Endothelial cell (in vitro differentiated cells): ENCODE data around the gene VRK3. TPM values are rescaled to one million over a fixed set of nuclear protein-coding genes. Genes with fewer than 3 reads are reported as not detected.

Experiments
- DNase-seq: peaks from one replicate; pipeline ENCODE4 v3.0.0; 2021; ENCODE audit warnings: low spot score
- H3K27ac Mint-ChIP-seq: one replicate; pipeline ENCODE4 v1.8.0; 2021; ENCODE audit warnings: mixed read lengths, inconsistent platforms; ENCODE audit not compliant: unreplicated experiment
- H3K27me3 Mint-ChIP-seq: one replicate; pipeline ENCODE4 v1.8.0; 2021; ENCODE audit warnings: mild to moderate bottlenecking, moderate library complexity, mixed read lengths, inconsistent platforms; ENCODE audit not compliant: unreplicated experiment
- H3K36me3 Mint-ChIP-seq: one replicate; pipeline ENCODE4 v1.8.0; 2021; ENCODE audit warnings: mild to moderate bottlenecking, low read depth, mixed read lengths, inconsistent platforms; ENCODE audit not compliant: unreplicated experiment
- H3K4me1 Mint-ChIP-seq: one replicate; pipeline ENCODE4 v1.8.0; 2021; ENCODE audit warnings: mild to moderate bottlenecking, mixed read lengths, inconsistent platforms; ENCODE audit not compliant: unreplicated experiment
- H3K4me3 Mint-ChIP-seq: one replicate; pipeline ENCODE4 v1.8.0; 2021; ENCODE audit warnings: mild to moderate bottlenecking, mixed read lengths, inconsistent platforms; ENCODE audit not compliant: unreplicated experiment
- H3K9me3 Mint-ChIP-seq: one replicate; pipeline ENCODE4 v1.8.0; 2021; ENCODE audit warnings: mixed read lengths, inconsistent platforms; ENCODE audit not compliant: unreplicated experiment
- total RNA-seq: library from RNA; stranded (reverse); fragmentation: NEBNext Ultra II Directional; extraction: Animal tissue kit (Norgen Biotek cat#: 25700); gene quantifications from one replicate; pipeline ENCODE4 v1.2.1, GENCODE V29; 2021; ENCODE audit not compliant: unreplicated experiment
- TF ChIP-seq, protein P1 (sequence below): fragments of 200-600 bp; sonication (generic); IDR thresholded peaks from one replicate; pipeline ENCODE4 v1.5.0; 2021; ENCODE audit warnings: antibody characterized with exemption; ENCODE audit not compliant: unreplicated experiment

Gene VRK3
- total RNA-seq, 1 donor from 2014 or later = 51.2 TPM

DNA sequence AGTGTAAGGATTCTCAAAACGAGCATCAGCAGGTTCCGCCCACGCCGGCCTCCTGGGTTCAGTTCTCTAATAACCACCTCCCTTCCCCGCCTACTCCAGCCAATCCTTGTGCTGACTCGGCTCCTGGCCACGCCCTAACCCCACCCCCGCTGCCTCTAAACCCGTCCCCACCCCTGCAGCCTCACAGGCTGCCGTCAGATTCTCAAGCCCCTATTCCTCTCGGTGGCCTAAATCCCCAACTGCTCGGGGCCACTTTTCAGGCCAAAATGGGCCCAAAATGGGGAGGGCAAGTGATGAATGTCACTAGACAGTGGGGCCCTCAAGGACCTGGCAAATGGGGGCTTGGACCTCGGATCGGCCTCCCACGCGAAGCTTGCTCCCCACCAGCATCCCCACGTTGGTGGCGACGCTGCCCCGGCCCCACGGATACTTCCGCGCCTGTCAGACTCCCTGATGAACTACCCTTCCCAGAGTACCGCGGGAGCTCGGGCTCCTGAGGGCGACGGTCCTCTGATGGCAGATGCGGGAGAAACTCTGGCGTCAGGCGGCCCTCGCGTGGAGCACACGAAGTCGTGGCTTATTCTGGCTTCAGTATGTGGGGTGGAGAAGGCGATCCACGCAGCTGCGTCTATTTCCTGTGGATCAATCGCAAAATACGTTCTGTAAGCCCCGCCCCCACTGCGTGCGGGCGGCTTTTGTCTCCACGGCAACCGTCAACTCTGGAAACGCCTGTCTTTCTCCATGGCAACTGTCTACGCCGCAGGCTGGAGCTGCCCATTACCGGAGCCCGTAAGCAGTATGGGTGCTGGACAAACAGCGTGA lies 25.4 kb upstream of the VRK3 start:
- H3K9me3 Mint-ChIP-seq = peaks cover 22% of the 10 kb centered on the region
- TF ChIP-seq, protein P1, sequence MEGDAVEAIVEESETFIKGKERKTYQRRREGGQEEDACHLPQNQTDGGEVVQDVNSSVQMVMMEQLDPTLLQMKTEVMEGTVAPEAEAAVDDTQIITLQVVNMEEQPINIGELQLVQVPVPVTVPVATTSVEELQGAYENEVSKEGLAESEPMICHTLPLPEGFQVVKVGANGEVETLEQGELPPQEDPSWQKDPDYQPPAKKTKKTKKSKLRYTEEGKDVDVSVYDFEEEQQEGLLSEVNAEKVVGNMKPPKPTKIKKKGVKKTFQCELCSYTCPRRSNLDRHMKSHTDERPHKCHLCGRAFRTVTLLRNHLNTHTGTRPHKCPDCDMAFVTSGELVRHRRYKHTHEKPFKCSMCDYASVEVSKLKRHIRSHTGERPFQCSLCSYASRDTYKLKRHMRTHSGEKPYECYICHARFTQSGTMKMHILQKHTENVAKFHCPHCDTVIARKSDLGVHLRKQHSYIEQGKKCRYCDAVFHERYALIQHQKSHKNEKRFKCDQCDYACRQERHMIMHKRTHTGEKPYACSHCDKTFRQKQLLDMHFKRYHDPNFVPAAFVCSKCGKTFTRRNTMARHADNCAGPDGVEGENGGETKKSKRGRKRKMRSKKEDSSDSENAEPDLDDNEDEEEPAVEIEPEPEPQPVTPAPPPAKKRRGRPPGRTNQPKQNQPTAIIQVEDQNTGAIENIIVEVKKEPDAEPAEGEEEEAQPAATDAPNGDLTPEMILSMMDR = no peak
- no peaks in the 10 kb centered on the region for H3K4me1 Mint-ChIP-seq
- DNase-seq = no peak
- peaks cover 44% of the 10 kb centered on the region for H3K36me3 Mint-ChIP-seq
- H3K27me3 Mint-ChIP-seq = peaks cover 5% of the 10 kb centered on the region
- no peak overlapping the region for H3K4me3 Mint-ChIP-seq
- no peak overlapping the region for H3K27ac Mint-ChIP-seq

DNA sequence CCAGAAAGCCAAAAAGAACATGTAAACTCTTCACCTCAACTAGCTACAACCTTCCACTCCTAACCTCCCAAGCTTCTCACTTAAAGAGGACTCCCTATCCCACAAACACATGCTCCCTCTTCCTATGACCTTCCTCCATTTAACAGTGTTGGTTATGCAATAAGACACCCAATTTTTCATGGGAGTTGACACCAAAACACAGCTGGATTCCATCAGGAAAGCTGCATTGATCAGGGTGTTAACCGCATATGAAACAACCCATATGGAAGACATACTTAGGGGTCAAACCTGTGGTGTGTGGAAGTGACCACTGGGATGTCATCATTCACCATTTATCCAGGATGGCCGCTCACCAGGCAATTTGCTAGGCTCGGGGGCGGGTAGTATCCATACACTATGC lies 22.5 kb upstream of the VRK3 start:
- Mint-ChIP-seq H3K36me3 (peaks cover 70% of the 10 kb centered on the region), H3K4me1 (no peaks in the 10 kb centered on the region), H3K27ac (no peak overlapping the region), H3K27me3 (peaks cover 12% of the 10 kb centered on the region), H3K9me3 (peaks cover 43% of the 10 kb centered on the region), H3K4me3 (peak overlapping the region; percentile 65)
- DNase-seq = no peak
- TF ChIP-seq, protein P1 = no peak

DNA sequence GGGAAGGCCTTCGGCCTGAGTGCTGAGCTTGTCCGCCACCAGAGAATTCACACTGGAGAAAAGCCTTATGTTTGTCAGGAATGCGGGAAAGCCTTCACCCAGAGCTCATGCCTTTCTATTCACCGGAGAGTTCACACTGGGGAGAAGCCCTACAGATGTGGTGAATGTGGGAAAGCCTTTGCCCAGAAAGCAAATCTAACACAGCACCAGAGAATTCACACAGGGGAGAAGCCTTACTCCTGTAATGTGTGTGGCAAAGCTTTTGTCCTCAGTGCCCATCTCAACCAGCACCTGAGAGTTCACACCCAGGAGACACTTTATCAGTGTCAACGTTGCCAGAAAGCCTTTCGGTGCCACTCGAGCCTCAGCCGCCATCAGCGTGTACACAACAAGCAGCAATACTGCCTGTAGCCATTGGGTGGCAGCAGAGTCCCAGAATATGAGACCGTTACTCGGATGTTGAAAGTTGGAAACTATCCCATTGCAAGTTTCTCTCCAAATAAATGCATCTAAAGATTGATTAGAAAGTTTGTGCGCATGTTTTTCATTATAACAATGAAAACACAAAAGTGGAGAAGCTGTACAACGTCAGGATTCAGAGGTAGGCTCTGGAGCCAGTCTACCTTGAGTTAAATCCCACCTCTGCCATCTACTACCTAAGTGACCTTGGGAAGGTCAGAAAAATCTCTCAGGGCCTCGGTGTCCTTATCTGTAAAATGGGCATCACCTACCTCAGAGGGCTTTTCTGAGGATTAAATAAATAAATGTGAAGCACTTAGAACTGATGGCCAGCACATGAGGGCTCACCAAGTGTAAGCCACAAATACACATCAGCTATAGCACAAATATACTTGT lies 21.7 kb upstream of the VRK3 start:
- Mint-ChIP-seq H3K4me3 (peak overlapping the region; percentile 82), H3K9me3 (peaks cover 51% of the 10 kb centered on the region), H3K4me1 (no peaks in the 10 kb centered on the region), H3K27ac (no peak overlapping the region), H3K36me3 (peaks cover 78% of the 10 kb centered on the region), H3K27me3 (peaks cover 19% of the 10 kb centered on the region)
- DNase-seq = no peak
- TF ChIP-seq, protein P1 = peak; percentile 67

DNA sequence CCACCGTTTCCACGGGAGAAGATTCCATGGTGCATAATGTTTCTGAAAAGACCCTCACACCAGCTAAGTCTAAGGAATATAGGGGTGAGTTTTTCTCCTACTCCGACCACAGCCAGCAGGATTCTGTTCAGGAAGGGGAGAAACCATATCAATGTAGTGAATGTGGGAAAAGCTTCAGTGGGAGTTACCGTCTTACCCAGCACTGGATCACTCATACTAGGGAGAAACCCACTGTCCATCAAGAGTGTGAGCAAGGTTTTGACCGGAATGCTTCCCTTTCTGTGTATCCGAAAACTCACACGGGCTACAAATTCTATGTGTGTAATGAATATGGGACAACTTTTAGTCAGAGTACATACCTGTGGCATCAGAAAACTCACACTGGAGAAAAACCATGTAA lies 19.8 kb upstream of the VRK3 start:
- DNase-seq = no peak
- no peaks in the 10 kb centered on the region for H3K4me1 Mint-ChIP-seq
- no peak overlapping the region for H3K27ac Mint-ChIP-seq
- H3K9me3 Mint-ChIP-seq = peaks cover 52% of the 10 kb centered on the region
- peak overlapping the region; percentile 84 for H3K4me3 Mint-ChIP-seq
- TF ChIP-seq, protein P1 = no peak
- peaks cover 90% of the 10 kb centered on the region for H3K36me3 Mint-ChIP-seq
- H3K27me3 Mint-ChIP-seq = peaks cover 22% of the 10 kb centered on the region
